ENCODE measurements around the gene LRMDA.

LRMDA gene

GRCh38 chr10:76287856-76288255, 856.4 kb downstream of the LRMDA start:
- no peak overlapping the region for H3K4me3 ChIP-seq (ENCODE audit: low read depth, low read length)
- ChIA-PET POLR2A (no interaction called here), CTCF (no interaction called here)
- H3K9me3 ChIP-seq (ENCODE audit: control insufficient read depth, insufficient read depth, low read depth, low read length) = no peaks in the 10 kb centered on the region
- no peak overlapping the region for H3K27ac ChIP-seq (ENCODE audit: extremely low read depth, low read depth, low read length)
- H3K36me3 ChIP-seq (ENCODE audit: control insufficient read depth in 2 of 2, insufficient read depth in 1 of 2, low read length in 2 of 2) = no peaks in the 10 kb centered on the region
- H3K4me1 ChIP-seq (ENCODE audit: control insufficient read depth, insufficient read depth, low read length) = peaks cover 2% of the 10 kb centered on the region; the same call in 1 of the 2 replicates
- TF ChIP-seq ZNF600 (tag by site-specific recombination; IDR thresholded peaks at IDR 0.05) (no peak), ZNF549 (tag by site-specific recombination; IDR thresholded peaks at IDR 0.05) (peak; percentile 84)

GRCh38 chr10:76291175-76291574, 859.8 kb downstream of the LRMDA start:
- CTCF ChIA-PET = no interaction called here
- no peak overlapping the region for H3K4me3 ChIP-seq (ENCODE audit: low read depth, low read length)

GRCh38 chr10:76291885-76292284, 860.5 kb downstream of the LRMDA start:
- H3K4me1 ChIP-seq (ENCODE audit: control insufficient read depth, insufficient read depth, low read length) = no peaks in the 10 kb centered on the region
- ChIA-PET POLR2A (no interaction called here), CTCF (no interaction called here)
- no peak overlapping the region for H3K27ac ChIP-seq (ENCODE audit: extremely low read depth, low read depth, low read length)
- TF ChIP-seq ZNF114 (tag by site-specific recombination; IDR thresholded peaks at IDR 0.05) = no peak
- TF ChIP-seq, protein P1, sequence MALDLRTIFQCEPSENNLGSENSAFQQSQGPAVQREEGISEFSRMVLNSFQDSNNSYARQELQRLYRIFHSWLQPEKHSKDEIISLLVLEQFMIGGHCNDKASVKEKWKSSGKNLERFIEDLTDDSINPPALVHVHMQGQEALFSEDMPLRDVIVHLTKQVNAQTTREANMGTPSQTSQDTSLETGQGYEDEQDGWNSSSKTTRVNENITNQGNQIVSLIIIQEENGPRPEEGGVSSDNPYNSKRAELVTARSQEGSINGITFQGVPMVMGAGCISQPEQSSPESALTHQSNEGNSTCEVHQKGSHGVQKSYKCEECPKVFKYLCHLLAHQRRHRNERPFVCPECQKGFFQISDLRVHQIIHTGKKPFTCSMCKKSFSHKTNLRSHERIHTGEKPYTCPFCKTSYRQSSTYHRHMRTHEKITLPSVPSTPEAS (tag by site-specific recombination; IDR thresholded peaks at IDR 0.05) = peak; percentile 63
- H3K36me3 ChIP-seq (ENCODE audit: control insufficient read depth in 2 of 2, insufficient read depth in 1 of 2, low read length in 2 of 2) = no peaks in the 10 kb centered on the region
- H3K4me3 ChIP-seq (ENCODE audit: low read depth, low read length) = no peak overlapping the region
- no peaks in the 10 kb centered on the region for H3K9me3 ChIP-seq (ENCODE audit: control insufficient read depth, insufficient read depth, low read depth, low read length)

More at GRCh38 chr10:76291175-76291574, 859.8 kb downstream of the LRMDA start:
- POLR2A ChIA-PET = no interaction called here
- H3K4me1 ChIP-seq (ENCODE audit: control insufficient read depth, insufficient read depth, low read length) = no peaks in the 10 kb centered on the region
- H3K36me3 ChIP-seq (ENCODE audit: control insufficient read depth in 2 of 2, insufficient read depth in 1 of 2, low read length in 2 of 2) = no peaks in the 10 kb centered on the region
- no peaks in the 10 kb centered on the region for H3K9me3 ChIP-seq (ENCODE audit: control insufficient read depth, insufficient read depth, low read depth, low read length)
- TF ChIP-seq, protein P2, sequence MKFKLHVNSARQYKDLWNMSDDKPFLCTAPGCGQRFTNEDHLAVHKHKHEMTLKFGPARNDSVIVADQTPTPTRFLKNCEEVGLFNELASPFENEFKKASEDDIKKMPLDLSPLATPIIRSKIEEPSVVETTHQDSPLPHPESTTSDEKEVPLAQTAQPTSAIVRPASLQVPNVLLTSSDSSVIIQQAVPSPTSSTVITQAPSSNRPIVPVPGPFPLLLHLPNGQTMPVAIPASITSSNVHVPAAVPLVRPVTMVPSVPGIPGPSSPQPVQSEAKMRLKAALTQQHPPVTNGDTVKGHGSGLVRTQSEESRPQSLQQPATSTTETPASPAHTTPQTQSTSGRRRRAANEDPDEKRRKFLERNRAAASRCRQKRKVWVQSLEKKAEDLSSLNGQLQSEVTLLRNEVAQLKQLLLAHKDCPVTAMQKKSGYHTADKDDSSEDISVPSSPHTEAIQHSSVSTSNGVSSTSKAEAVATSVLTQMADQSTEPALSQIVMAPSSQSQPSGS (tag by site-specific recombination; IDR thresholded peaks at IDR 0.05; ENCODE audit: low read depth) = peak; percentile 60
- TF ChIP-seq, protein P3, sequence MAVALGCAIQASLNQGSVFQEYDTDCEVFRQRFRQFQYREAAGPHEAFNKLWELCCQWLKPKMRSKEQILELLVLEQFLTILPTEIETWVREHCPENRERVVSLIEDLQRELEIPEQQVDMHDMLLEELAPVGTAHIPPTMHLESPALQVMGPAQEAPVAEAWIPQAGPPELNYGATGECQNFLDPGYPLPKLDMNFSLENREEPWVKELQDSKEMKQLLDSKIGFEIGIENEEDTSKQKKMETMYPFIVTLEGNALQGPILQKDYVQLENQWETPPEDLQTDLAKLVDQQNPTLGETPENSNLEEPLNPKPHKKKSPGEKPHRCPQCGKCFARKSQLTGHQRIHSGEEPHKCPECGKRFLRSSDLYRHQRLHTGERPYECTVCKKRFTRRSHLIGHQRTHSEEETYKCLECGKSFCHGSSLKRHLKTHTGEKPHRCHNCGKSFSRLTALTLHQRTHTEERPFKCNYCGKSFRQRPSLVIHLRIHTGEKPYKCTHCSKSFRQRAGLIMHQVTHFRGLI (tag by site-specific recombination; IDR thresholded peaks at IDR 0.05) = no peak
- no peak overlapping the region for H3K27ac ChIP-seq (ENCODE audit: extremely low read depth, low read depth, low read length)

- Histone ChIP-seq H3K36me3 (ENCODE audit: control insufficient read depth in 2 of 2, insufficient read depth in 1 of 2, low read length in 2 of 2) (no peaks in the 10 kb centered on the region), H3K9me3 (ENCODE audit: control insufficient read depth, insufficient read depth, low read depth, low read length) (no peaks in the 10 kb centered on the region), H3K27ac (ENCODE audit: extremely low read depth, low read depth, low read length) (no peak overlapping the region), H3K4me3 (ENCODE audit: low read depth, low read length) (no peak overlapping the region), H3K4me1 (ENCODE audit: control insufficient read depth, insufficient read depth, low read length) (no peaks in the 10 kb centered on the region)
- CTCF ChIA-PET = no interaction called here
- POLR2A ChIA-PET = no interaction called here
- TF ChIP-seq TRIM28 (IDR thresholded peaks at IDR 0.05; ENCODE audit: borderline replicate concordance, low read length) (peak; percentile 55; the same call in 1 of the 2 replicates), ZNF596 (tag by site-specific recombination; IDR thresholded peaks at IDR 0.05) (no peak), ZNF664 (tag by site-specific recombination; IDR thresholded peaks at IDR 0.05) (no peak)
- TF ChIP-seq, protein P3 (tag by site-specific recombination; IDR thresholded peaks at IDR 0.05) = peak; percentile 84
Observed at GRCh38 chr10:76296957-76297356, 865.5 kb downstream of the LRMDA start.
